Cortex of kidney (tissue), 1 donor: ENCODE results near the gene MIPOL1.
"Not testable (repeated sequence)": the region's sequence is repeated elsewhere in the genome, so short reads cannot be mapped to it uniquely, and the experiment has no call there.

ENCODE experiments used
- DNase-seq: peaks from one replicate; lab custom pipeline; 2025; lab: John Stamatoyannopoulos, UW

MIPOL1 gene

GRCh38 chr14:37462426-37462825, 264.7 kb downstream of the MIPOL1 start:
- DNase-seq: not testable (repeated sequence)

DNA sequence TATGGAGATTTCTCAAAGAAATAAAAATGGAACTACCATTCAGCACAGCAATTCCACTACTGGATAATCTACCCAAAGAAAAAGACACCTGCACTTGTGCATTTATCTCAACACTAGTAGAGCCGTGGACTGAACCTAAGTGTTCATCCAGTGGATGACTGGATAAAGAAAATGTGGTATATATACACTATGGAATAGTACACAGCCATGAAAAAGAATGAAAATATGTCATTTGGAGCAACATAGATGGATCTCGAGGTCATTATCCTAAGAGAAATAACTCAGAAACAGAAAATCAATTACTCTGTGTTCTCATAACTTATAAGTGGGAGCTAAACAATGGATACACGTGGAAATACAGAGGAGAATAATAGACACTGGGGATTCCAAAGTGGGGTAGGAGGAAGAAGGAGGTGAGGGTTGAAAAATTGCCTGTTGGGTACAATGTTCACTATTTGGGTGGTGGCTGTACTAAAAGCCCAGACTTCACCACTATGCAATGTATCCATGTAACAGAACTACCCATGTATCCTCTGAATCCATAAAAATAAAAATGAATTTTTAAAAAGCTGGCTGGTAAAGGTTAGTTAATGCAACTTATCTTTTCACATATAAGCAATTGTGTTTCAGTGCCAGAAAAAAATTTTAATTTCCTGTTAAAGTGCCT, 266.6 kb downstream of the MIPOL1 start:
- no peak for DNase-seq

- no peak for DNase-seq
These were observed 268.4 kb downstream of the MIPOL1 start for GRCh38 chr14:37466003-37466622.

DNA sequence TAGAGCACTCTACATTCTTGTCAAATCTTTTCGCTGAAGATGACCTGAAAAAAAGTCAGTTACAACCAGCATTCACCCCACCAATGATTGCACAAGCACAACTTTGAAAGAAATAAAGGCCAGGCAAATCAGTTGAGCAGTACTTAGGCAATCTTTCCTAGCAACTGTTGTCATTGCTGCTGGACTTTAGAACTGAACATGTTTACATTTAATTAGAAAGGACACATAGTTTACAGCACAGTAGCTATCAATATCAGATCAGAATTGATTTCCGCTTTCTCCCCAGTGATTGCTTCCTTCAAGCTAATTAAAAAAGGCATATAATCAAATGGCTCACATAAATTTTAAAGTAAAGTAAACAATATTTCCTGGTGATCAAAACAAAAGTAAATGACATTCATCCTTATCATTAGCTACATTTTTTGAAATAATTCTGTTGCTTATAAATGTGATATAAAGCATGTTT, 268.9 kb downstream of the MIPOL1 start:
- no peak for DNase-seq

DNA sequence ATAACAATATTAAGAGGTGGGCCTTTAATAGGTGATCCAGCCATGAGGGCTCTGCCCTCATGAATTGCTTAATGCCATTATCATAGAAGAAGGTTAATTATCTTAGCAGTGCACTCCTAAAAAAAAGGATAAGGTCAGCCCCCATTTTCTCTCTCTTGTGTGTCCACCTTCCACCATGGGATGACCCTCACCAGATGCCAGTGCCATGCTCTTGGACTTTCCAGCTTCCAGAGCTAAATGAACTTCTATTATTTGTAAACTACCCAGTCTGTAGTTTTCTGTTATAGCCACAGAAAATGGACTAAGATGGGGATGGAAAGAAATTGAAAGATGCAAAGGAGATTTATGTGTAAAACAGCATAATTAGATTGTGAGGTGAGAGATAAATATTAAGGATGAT, 271.9 kb downstream of the MIPOL1 start:
- DNase-seq: no peak

DNA sequence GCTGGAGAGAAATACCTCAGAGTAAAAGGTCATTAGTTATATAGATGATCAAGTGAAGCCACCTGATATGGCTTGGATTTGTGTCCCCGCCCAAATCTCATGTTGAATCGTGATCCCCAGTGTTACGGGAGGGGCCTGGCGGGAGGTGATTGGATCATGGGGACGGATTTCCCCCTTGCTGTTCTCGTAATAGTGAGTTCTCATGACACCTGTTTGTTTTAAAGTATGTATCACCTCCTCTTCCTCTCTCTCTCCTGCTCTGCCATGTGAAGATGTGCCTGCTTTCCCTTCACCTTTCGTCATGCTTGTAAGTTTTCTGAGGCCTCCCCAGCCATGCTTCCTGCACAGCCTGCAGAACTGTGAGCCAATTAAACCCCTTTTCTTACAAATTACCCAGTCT, 272.5 kb downstream of the MIPOL1 start:
- no peak for DNase-seq

DNA sequence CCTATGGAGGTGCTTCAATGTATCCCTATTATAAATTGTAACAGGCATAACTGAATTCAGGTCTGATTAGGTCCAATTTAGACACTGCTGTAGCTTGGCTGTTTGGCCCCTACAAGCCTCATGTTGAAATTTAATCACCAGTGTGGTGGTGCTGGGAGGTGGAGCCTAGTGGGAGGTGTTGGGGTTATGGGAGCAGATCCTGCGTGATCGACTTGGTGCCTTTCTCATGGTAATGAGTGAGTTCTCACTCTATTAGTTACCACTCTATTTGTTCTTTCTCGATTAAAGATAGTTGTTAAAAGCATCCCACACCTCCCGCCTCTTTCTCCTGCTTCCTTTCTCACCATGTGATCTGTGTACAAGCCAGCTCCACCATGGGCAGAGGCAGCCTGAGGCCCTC, 275.2 kb downstream of the MIPOL1 start:
- no peak for DNase-seq

DNA sequence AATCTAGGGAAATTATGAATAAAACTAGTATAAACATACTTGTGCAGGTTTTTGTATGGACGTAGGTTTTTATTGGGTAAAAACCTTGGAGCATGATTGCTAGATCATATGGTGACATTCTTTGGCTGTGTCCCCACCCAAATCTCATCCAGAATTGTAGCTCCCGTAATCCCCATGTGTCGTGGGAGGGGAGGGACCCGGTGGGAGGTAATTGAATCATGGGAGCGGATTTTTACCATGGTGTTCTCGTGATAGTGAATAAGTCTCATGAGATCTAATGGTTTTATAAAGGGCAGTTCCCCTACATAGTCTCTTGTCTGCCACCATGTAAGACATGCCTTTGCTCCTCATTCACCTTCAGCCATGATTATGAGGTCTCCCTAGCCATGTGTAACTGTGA, 276.5 kb downstream of the MIPOL1 start:
- DNase-seq: no peak

DNA sequence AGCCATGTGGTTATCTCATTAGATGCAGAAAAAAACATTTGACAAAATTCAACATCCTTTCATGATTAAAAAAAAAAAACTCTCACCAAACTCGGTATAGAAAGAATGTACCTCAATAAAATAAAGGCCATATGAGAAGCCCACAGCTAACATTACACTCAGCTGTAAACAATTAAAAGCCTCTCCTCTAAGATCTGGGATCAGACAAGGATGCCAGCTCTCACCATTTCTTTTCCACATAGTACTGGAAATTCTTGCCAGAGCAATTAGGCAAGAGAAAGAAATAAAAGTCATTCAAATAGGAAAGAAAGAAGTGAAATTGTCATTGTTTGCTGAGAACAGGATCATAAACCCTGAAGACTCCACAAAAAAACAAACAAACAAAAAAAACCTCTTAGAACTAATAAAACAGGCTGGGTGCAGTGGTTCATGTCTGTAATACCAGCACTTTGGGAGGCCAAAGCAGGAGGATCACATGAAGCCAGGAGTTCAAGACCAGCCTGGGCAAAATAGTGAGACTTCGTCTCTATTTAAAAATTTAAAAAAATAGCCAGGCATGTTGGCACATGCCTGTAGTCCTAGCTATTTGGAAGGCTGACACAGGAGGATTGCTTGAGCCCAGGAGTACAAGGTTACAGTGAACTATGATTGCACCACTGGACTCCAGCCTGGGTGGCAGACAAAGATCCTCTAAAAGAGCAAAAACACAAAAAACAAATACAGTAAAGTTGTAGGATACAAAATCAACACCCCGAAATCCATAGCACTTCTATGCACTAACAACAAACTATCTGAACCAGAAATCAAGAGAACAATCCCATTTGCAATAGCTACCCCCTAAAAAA, 282.9 kb downstream of the MIPOL1 start:
- DNase-seq: no peak

- no peak for DNase-seq
These were observed 284.7 kb downstream of the MIPOL1 start for GRCh38 chr14:37482428-37482827.

DNA sequence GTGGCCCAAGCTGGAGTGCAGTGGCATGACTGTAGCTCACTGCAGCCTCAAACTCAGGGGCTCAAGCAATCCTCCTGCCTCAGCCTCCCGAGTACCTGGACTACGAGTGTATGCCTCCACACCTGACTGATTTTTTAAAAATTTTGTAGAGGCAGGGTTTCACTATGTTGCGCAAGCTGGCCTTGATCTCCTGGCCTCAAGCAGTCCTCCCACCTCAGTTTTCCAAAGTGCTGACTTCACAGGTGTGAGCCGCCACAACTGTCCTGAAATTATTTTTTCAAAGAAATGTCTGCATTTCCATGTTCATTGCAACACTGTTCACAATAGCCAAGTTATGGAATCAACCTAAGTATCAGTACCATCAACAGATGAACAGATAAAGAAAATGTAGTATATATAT, 285.9 kb downstream of the MIPOL1 start:
- DNase-seq: no peak

DNA sequence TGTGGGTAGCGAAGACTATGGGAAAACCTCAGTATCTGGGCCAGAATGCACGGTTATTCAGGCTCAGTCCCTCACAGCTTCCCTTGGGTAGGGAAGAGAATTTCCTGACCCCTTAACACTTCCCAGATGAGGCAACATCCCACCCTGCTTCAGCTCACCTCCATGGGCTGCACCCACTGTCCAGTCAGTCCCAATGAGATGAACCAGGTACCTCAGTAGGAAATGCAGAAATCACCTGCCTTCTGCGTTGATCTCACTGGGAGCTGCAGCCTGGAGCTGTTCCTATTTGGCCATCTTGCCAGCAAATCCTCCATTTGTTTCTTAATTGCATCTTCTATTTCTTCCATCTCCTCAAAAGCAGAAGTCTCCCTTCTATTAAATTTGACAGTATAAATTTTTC, 292.9 kb downstream of the MIPOL1 start:
- DNase-seq: no peak

DNA sequence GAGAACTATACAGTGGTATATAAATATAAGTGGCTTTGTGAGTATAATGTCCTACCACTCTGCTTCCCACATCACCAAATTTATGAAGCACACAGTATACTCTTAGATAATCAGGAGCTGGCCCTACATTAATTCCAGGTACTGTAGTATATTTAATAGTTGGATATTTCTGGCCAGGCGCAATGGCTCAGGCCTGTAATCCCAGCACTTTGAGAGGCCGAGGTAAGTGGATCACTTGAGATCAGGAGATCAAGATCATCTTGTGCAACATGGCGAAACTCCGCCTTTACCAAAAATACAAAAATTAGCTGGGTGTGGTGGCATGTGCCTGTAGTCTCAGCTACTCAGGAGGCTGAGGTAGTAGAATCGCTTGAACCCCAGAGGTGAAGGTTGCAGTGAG, 293.3 kb downstream of the MIPOL1 start:
- no peak for DNase-seq

- DNase-seq: no peak
These were observed 295.9 kb downstream of the MIPOL1 start for GRCh38 chr14:37493606-37494005.

DNA sequence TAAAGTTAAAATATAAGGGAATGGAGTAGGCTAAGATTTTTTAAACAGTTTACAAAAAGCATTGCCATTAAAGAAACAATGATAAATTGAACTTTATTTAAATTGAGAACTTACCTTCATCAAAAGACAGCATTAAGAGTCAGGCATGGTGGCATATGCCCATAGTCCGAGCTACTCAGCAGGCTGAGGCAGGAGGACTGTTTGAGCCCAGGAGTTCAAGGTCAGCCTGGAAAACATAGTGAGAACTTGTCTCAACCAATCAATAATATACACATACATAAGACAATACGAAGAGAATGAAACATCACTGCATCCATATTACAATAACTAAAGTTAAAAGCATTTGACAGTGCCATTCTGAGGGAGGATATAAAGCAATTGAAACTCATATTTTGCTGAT, 299.7 kb downstream of the MIPOL1 start:
- DNase-seq: no peak

GRCh38 chr14:37501877-37502276, 304.1 kb downstream of the MIPOL1 start:
- no peak for DNase-seq

GRCh38 chr14:37508503-37508902, 310.8 kb downstream of the MIPOL1 start:
- DNase-seq: no peak

DNA sequence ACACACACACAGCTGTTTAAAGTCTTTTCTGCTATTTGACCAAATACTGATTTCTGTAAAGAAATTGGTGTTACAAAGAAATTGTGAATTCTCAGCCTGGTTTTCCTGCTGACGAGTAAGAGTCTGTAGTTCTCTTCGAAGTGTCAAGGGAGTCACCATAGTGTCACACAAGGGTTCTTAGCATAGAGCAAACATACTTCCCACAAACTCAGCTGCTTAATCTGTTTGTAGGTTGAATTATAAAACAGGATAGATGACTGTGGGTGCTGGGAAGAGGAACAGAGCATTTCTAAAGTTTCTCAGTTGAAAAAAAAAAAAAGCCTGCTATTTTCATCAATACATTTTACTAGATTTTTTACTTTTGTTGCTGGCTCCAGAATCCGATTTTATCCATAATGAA, 314.4 kb downstream of the MIPOL1 start:
- DNase-seq: no peak

DNA sequence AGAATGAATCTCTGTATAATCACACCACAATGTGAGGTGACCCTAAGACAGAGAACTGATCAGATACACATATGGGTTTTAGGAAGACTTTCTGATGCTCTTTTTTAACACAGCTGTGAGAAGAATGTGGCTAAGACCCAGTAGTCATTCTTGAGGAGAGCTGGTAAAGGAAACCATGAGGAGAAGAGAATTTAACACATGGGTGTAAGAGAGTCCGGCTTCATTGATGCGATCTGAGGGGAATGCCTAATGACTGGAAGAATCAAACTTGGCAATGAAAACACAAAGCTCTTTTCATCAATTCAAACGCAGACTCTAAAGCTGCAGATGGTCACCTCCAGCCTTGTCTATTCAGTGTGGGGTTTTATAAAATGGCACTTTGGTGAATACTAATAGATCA, 318.0 kb downstream of the MIPOL1 start:
- no peak for DNase-seq

GRCh38 chr14:37526994-37527393, 329.3 kb downstream of the MIPOL1 start:
- DNase-seq: no peak

GRCh38 chr14:37539992-37540391, 342.3 kb downstream of the MIPOL1 start:
- no peak for DNase-seq

GRCh38 chr14:37544407-37544806, 346.7 kb downstream of the MIPOL1 start:
- DNase-seq: no peak

DNA sequence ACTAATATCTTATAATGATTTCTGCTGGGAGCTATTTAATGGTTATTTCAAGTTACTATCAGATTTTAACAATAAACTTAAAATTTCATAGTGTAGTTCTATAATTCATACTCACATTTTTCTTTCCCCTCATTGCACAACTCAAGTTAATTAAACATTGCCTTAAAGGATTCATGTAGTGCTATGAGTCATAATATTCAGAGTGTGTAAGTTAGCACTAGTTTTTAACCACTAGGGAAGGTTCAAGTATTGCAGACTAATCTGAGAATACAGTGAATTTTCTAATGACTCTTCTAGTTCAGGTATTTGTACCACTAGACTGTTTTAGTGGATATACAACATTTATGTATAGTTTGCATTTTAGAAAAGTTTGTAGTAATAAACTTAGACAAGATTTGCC, 347.4 kb downstream of the MIPOL1 start:
- DNase-seq: no peak
